Measurements from ENCODE around the gene EFNA1.

GRCh38 chr1:155175927-155176371, 48.3 kb downstream of the EFNA1 start:
- TF ChIP-seq CTCF (IDR thresholded peaks at IDR 0.05) (no peak), POLR2AphosphoS5 (IDR thresholded peaks at IDR 0.05) (no peak)
